Measurements from ENCODE around the gene HGD. TPM values are rescaled to one million over a fixed set of nuclear protein-coding genes. Genes with fewer than 3 reads are reported as not detected.

Gene HGD
- total RNA-seq, 1 experiment from 2014 or later, result 1.5 TPM

DNA sequence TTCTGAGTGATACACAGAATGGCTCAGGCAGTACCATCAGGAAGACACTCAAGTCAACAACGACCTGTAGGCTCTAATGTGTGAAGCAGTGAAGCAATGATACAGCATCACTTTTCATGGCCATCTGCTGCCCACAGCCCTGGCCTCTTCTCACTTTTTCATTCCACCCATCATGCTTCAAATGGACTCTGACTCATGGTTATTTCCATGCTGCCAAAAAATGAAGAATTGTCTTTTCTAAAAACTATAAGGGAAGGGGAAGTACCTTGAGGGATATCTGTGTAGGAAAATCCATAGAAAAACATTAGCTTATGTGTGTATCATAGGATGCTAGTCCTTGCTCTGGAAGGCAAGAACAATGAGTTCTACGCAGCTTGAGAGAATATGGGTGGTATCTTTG lies 11.5 kb downstream of the HGD start:
- no peak for ATAC-seq
- peaks cover 30% of the 10 kb centered on the region for H3K9me3 Mint-ChIP-seq
- H3K27me3 Mint-ChIP-seq (ENCODE audit: low read depth), result no peaks in the 10 kb centered on the region
- POLR2A ChIA-PET, result no interaction called here
- H3K36me3 Mint-ChIP-seq, result peaks cover 9% of the 10 kb centered on the region
- TF ChIP-seq ZNF219 (CRISPR knock-in tag; IDR thresholded peaks at IDR 0.05; ENCODE audit: borderline replicate concordance) (no peak), EMX1 (CRISPR knock-in tag; IDR thresholded peaks at IDR 0.05) (no peak), ZNF121 (CRISPR knock-in tag; IDR thresholded peaks at IDR 0.05) (no peak), NFYB (CRISPR knock-in tag; conservative IDR thresholded peaks at IDR 0.05; ENCODE audit: low read depth) (no peak), HMGA2 (CRISPR knock-in tag; IDR thresholded peaks at IDR 0.05) (no peak), FOXJ3 (CRISPR knock-in tag; IDR thresholded peaks at IDR 0.05; ENCODE audit: borderline replicate concordance) (no peak), TEAD4 (CRISPR knock-in tag; IDR thresholded peaks at IDR 0.05) (no peak), ETV6 (CRISPR knock-in tag; IDR thresholded peaks at IDR 0.05) (no peak), NR1H2 (CRISPR knock-in tag; IDR thresholded peaks at IDR 0.05) (no peak), JAZF1 (CRISPR knock-in tag; IDR thresholded peaks at IDR 0.05) (no peak), ZNF423 (CRISPR knock-in tag; IDR thresholded peaks at IDR 0.05) (no peak), OVOL2 (CRISPR knock-in tag; IDR thresholded peaks at IDR 0.05; ENCODE audit: borderline replicate concordance) (no peak)
- TF ChIP-seq, protein P1, sequence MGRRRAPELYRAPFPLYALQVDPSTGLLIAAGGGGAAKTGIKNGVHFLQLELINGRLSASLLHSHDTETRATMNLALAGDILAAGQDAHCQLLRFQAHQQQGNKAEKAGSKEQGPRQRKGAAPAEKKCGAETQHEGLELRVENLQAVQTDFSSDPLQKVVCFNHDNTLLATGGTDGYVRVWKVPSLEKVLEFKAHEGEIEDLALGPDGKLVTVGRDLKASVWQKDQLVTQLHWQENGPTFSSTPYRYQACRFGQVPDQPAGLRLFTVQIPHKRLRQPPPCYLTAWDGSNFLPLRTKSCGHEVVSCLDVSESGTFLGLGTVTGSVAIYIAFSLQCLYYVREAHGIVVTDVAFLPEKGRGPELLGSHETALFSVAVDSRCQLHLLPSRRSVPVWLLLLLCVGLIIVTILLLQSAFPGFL (CRISPR knock-in tag; IDR thresholded peaks at IDR 0.05; ENCODE audit: borderline replicate concordance), result no peak
- TF ChIP-seq, protein P2, sequence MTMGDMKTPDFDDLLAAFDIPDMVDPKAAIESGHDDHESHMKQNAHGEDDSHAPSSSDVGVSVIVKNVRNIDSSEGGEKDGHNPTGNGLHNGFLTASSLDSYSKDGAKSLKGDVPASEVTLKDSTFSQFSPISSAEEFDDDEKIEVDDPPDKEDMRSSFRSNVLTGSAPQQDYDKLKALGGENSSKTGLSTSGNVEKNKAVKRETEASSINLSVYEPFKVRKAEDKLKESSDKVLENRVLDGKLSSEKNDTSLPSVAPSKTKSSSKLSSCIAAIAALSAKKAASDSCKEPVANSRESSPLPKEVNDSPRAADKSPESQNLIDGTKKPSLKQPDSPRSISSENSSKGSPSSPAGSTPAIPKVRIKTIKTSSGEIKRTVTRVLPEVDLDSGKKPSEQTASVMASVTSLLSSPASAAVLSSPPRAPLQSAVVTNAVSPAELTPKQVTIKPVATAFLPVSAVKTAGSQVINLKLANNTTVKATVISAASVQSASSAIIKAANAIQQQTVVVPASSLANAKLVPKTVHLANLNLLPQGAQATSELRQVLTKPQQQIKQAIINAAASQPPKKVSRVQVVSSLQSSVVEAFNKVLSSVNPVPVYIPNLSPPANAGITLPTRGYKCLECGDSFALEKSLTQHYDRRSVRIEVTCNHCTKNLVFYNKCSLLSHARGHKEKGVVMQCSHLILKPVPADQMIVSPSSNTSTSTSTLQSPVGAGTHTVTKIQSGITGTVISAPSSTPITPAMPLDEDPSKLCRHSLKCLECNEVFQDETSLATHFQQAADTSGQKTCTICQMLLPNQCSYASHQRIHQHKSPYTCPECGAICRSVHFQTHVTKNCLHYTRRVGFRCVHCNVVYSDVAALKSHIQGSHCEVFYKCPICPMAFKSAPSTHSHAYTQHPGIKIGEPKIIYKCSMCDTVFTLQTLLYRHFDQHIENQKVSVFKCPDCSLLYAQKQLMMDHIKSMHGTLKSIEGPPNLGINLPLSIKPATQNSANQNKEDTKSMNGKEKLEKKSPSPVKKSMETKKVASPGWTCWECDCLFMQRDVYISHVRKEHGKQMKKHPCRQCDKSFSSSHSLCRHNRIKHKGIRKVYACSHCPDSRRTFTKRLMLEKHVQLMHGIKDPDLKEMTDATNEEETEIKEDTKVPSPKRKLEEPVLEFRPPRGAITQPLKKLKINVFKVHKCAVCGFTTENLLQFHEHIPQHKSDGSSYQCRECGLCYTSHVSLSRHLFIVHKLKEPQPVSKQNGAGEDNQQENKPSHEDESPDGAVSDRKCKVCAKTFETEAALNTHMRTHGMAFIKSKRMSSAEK (CRISPR knock-in tag; IDR thresholded peaks at IDR 0.05; ENCODE audit: borderline replicate concordance), result no peak
- TF ChIP-seq, protein P3, sequence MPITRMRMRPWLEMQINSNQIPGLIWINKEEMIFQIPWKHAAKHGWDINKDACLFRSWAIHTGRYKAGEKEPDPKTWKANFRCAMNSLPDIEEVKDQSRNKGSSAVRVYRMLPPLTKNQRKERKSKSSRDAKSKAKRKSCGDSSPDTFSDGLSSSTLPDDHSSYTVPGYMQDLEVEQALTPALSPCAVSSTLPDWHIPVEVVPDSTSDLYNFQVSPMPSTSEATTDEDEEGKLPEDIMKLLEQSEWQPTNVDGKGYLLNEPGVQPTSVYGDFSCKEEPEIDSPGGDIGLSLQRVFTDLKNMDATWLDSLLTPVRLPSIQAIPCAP (CRISPR knock-in tag; IDR thresholded peaks at IDR 0.05), result no peak
- TF ChIP-seq, protein P4, sequence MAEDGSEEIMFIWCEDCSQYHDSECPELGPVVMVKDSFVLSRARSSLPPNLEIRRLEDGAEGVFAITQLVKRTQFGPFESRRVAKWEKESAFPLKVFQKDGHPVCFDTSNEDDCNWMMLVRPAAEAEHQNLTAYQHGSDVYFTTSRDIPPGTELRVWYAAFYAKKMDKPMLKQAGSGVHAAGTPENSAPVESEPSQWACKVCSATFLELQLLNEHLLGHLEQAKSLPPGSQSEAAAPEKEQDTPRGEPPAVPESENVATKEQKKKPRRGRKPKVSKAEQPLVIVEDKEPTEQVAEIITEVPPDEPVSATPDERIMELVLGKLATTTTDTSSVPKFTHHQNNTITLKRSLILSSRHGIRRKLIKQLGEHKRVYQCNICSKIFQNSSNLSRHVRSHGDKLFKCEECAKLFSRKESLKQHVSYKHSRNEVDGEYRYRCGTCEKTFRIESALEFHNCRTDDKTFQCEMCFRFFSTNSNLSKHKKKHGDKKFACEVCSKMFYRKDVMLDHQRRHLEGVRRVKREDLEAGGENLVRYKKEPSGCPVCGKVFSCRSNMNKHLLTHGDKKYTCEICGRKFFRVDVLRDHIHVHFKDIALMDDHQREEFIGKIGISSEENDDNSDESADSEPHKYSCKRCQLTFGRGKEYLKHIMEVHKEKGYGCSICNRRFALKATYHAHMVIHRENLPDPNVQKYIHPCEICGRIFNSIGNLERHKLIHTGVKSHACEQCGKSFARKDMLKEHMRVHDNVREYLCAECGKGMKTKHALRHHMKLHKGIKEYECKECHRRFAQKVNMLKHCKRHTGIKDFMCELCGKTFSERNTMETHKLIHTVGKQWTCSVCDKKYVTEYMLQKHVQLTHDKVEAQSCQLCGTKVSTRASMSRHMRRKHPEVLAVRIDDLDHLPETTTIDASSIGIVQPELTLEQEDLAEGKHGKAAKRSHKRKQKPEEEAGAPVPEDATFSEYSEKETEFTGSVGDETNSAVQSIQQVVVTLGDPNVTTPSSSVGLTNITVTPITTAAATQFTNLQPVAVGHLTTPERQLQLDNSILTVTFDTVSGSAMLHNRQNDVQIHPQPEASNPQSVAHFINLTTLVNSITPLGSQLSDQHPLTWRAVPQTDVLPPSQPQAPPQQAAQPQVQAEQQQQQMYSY (CRISPR knock-in tag; IDR thresholded peaks at IDR 0.05), result no peak
- TF ChIP-seq, protein P5, sequence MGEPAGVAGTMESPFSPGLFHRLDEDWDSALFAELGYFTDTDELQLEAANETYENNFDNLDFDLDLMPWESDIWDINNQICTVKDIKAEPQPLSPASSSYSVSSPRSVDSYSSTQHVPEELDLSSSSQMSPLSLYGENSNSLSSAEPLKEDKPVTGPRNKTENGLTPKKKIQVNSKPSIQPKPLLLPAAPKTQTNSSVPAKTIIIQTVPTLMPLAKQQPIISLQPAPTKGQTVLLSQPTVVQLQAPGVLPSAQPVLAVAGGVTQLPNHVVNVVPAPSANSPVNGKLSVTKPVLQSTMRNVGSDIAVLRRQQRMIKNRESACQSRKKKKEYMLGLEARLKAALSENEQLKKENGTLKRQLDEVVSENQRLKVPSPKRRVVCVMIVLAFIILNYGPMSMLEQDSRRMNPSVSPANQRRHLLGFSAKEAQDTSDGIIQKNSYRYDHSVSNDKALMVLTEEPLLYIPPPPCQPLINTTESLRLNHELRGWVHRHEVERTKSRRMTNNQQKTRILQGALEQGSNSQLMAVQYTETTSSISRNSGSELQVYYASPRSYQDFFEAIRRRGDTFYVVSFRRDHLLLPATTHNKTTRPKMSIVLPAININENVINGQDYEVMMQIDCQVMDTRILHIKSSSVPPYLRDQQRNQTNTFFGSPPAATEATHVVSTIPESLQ (CRISPR knock-in tag; IDR thresholded peaks at IDR 0.05), result no peak
- H3K4me1 Mint-ChIP-seq, result peaks cover 37% of the 10 kb centered on the region
- H3K4me3 Mint-ChIP-seq, result no peak overlapping the region
- CTCF ChIA-PET, result no interaction called here
- no peak overlapping the region for H3K27ac Mint-ChIP-seq
- DNase-seq (ENCODE audit: low spot score), result no peak

Measured in WTC11 (cell line).